ENCODE data around the gene SPOCK1. TPM values are rescaled to one million over a fixed set of nuclear protein-coding genes. Genes with fewer than 3 reads are reported as not detected.

Gene SPOCK1
- total and polyA plus RNA-seq, 7 donors = 4.2 to 52.7 (median 16.0) TPM

DNA sequence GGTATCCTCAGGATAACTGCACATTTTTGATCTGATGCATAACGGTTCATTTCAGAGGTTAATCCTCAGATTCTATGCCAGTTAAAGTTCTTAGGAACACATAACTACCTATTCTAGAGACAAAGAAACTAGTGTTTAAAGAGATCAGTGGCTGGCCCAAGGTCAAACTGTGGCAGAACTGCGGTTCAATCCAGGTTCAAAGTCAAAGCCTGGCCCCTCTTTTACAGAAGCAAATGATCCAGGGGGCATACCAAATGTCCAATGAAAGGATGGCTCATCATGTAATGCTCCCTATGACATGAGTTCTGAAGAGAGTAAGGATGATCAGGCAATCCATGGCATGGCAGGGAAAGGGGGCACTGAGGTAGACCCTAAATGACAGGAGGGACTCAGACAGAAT lies 283.3 kb downstream of the SPOCK1 start:
- Histone ChIP-seq H3K27me3 (ENCODE audit: insufficient read depth in 3 of 3, low read length in 2 of 3) (no peaks in the 10 kb centered on the region), H3K4me3 (no peak overlapping the region), H3K27ac (no peak overlapping the region), H3K9me3 (no peaks in the 10 kb centered on the region), H3K4me1 (peaks cover 9% of the 10 kb centered on the region), H3K36me3 (ENCODE audit: insufficient read depth in 1 of 2, low read depth in 1 of 2) (no peaks in the 10 kb centered on the region)
- DNase-seq = no peak
- WGBS, 3 donors = 40 to 71% (median 54%) methylated on average over 2 of the region's 2 CpGs
- ATAC-seq = no peak
- TF ChIP-seq, protein P1, sequence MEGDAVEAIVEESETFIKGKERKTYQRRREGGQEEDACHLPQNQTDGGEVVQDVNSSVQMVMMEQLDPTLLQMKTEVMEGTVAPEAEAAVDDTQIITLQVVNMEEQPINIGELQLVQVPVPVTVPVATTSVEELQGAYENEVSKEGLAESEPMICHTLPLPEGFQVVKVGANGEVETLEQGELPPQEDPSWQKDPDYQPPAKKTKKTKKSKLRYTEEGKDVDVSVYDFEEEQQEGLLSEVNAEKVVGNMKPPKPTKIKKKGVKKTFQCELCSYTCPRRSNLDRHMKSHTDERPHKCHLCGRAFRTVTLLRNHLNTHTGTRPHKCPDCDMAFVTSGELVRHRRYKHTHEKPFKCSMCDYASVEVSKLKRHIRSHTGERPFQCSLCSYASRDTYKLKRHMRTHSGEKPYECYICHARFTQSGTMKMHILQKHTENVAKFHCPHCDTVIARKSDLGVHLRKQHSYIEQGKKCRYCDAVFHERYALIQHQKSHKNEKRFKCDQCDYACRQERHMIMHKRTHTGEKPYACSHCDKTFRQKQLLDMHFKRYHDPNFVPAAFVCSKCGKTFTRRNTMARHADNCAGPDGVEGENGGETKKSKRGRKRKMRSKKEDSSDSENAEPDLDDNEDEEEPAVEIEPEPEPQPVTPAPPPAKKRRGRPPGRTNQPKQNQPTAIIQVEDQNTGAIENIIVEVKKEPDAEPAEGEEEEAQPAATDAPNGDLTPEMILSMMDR (IDR thresholded peaks at IDR 0.05) = no peak
- intact Hi-C loops (cut with DNase I) = loop anchor here (5.0 to 10.0 kb wide), 2 partner anchors 408 to 411 kb away; no protein-coding TSS in a partner anchor

DNA sequence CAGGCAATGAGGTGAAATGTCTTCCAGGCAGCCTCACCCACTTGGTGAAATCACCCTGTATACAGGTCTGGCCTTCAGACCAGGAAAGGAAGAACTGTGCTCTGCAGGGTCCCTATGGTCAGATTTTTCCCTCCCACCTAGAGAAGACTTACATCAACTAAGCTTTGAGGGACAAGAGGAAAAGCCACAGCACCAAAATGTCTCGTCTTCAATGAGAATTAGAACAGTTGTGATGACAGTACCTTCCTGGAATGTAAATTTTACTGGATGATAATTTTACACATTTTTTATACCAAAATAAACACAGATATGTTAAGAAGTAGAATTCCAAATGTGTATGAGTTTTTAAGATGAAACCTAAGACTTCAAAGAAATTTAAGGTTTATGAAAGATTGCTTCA lies 283.9 kb downstream of the SPOCK1 start:
- H3K27ac ChIP-seq = no peak overlapping the region
- no peaks in the 10 kb centered on the region for H3K36me3 ChIP-seq (ENCODE audit: insufficient read depth in 1 of 2, low read depth in 1 of 2)
- peaks cover 9% of the 10 kb centered on the region for H3K4me1 ChIP-seq
- no peaks in the 10 kb centered on the region for H3K9me3 ChIP-seq
- intact Hi-C loops (cut with DNase I) = loop anchor here (5.0 to 10.0 kb wide), 2 partner anchors 408 to 410 kb away; no protein-coding TSS in a partner anchor
- WGBS, 3 donors = 52 to 89% (median 72%) methylated on average over 1 of the region's 1 CpG
- no peak for ATAC-seq
- DNase-seq = no peak
- TF ChIP-seq, protein P1 (IDR thresholded peaks at IDR 0.05) = no peak
- no peak overlapping the region for H3K4me3 ChIP-seq
- H3K27me3 ChIP-seq (ENCODE audit: insufficient read depth in 3 of 3, low read length in 2 of 3) = no peaks in the 10 kb centered on the region

DNA sequence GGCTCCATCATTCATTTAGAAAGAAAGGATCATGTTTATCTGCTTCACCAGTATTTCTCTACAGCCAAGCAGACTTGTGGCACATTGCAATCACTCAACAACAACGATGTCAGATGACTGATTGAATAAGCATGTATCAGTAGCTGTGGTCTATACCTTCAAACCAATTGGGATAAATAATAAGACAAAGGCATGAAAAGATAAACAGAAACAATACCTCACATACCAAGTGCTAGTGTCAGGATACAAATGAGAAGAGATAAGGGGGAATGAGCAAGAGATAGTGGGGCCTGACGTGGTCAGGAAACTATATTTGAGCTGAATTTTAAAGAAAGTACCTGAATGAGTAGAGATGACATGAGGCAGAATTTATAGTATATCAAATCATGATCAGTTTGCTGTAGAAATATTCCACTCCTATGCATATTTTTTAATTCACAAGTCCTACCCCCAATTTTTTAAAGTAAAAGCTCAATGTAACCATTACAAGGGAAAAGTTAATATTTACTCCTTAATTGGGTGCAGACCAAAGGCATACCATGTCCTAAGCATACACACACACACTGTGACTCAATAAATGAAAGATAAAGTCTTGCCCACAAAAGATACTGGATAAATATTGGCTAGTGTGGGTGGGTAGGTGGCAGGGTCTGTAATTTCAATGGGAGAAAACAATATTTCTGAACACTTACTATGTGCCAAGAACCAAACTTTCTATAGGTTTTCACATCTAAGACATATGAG lies 284.5 kb downstream of the SPOCK1 start:
- no peaks in the 10 kb centered on the region for H3K27me3 ChIP-seq (ENCODE audit: insufficient read depth in 3 of 3, low read length in 2 of 3)
- no peaks in the 10 kb centered on the region for H3K36me3 ChIP-seq (ENCODE audit: insufficient read depth in 1 of 2, low read depth in 1 of 2)
- intact Hi-C loops (cut with DNase I) = loop anchor here (5.0 to 10.0 kb wide), 2 partner anchors 407 to 410 kb away; no protein-coding TSS in a partner anchor
- no peaks in the 10 kb centered on the region for H3K9me3 ChIP-seq
- TF ChIP-seq, protein P1 (IDR thresholded peaks at IDR 0.05) = no peak
- ATAC-seq = no peak
- 76 to 88% (median 87%) methylated on average over 2 of the region's 2 CpGs for WGBS, 3 donors
- H3K4me1 ChIP-seq = peaks cover 9% of the 10 kb centered on the region
- no peak overlapping the region for H3K27ac ChIP-seq
- no peak overlapping the region for H3K4me3 ChIP-seq
- DNase-seq = no peak

DNA sequence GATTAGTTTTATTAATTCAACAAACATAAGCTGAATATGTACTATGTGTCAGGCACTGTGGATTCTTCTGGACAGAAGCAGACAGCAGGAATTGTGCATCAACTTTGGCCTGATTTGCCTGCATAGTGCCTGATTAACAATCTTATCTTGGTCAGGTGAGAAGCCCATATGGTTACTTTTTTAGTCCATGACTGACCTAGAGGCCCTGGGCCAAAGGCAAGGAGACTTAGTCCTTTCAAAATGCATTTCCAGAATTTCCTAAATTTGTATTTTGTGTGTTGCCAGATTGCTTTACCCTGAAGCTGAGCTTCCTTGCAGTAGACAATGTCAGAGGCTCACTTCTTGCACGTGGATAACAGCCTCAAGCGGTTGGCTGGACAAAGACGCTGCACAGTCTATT lies 286.7 kb downstream of the SPOCK1 start:
- no peak overlapping the region for H3K27ac ChIP-seq
- WGBS, 3 donors = 82 to 84% (median 83%) methylated on average over 3 of the region's 3 CpGs
- intact Hi-C loops (cut with DNase I) = loop anchor here in 1 of 2 donors (10.0 kb wide), 1 partner anchor 408 kb away; no protein-coding TSS in a partner anchor
- no peaks in the 10 kb centered on the region for H3K9me3 ChIP-seq
- H3K4me1 ChIP-seq = no peaks in the 10 kb centered on the region
- ATAC-seq (no peak), DNase-seq (no peak)
- H3K27me3 ChIP-seq (ENCODE audit: insufficient read depth in 3 of 3, low read length in 2 of 3) = no peaks in the 10 kb centered on the region
- no peaks in the 10 kb centered on the region for H3K36me3 ChIP-seq (ENCODE audit: insufficient read depth in 1 of 2, low read depth in 1 of 2)
- TF ChIP-seq, protein P1 (IDR thresholded peaks at IDR 0.05) = no peak
- no peak overlapping the region for H3K4me3 ChIP-seq
